D721Med (cell line): ENCODE measurements around the gene GSE1.

ENCODE experiments used
- DNase-seq: peaks from one replicate; pipeline ENCODE4 v3.0.0; 2011; ENCODE audit warnings: low spot score; ENCODE audit not compliant: insufficient read length
- FAIRE-seq: peaks from 2 replicates; lab custom pipeline; 2011; peaks lifted over from hg19 to GRCh38; lab: Jason Lieb, UNC
- CTCF ChIP-seq: IDR thresholded peaks from 2 replicates; pipeline ENCODE4 v1.5.1; 2012; ENCODE audit warnings: mild to moderate bottlenecking, control low read depth; ENCODE audit not compliant: insufficient read depth; ENCODE audit errors: missing control alignments

GSE1 gene

GRCh38 chr16:85690469-85691064, 77.4 kb downstream of the GSE1 start:
- TF ChIP-seq CTCF, result no peak
- FAIRE-seq, result no peak
- DNase-seq, result no peak

GRCh38 chr16:85695196-85696128, 82.3 kb downstream of the GSE1 start:
- no peak for DNase-seq
- no peak for FAIRE-seq

GRCh38 chr16:85696781-85697180, 83.7 kb downstream of the GSE1 start:
- TF ChIP-seq CTCF, result no peak
- FAIRE-seq, result no peak
- DNase-seq, result no peak

More at GRCh38 chr16:85695196-85696128, 82.3 kb downstream of the GSE1 start:
- TF ChIP-seq CTCF, result no peak

GRCh38 chr16:85697431-85697830, 84.3 kb downstream of the GSE1 start:
- FAIRE-seq, result no peak
- no peak for TF ChIP-seq CTCF
- DNase-seq, result no peak

- FAIRE-seq, result no peak
- no peak for DNase-seq
- TF ChIP-seq CTCF, result no peak
These were observed 85.4 kb downstream of the GSE1 start for GRCh38 chr16:85698459-85698891.

GRCh38 chr16:85698935-85699558, 85.9 kb downstream of the GSE1 start:
- FAIRE-seq (no peak), DNase-seq (no peak)
- no peak for TF ChIP-seq CTCF
